Endodermal cell (in vitro differentiated cells): ENCODE measurements around the gene MUCL3. TPM values are rescaled to one million over a fixed set of nuclear protein-coding genes. Genes with fewer than 3 reads are reported as not detected.

ENCODE experiments used
- DNase-seq: peaks from one replicate; pipeline ENCODE4 v3.0.0-alpha.2; 2017
- H3K27ac ChIP-seq: 2 replicates; pipeline ENCODE4 v1.5.1; 2013; ENCODE audit warnings: mild to moderate bottlenecking, low read depth, low read length, moderate library complexity
- H3K27me3 ChIP-seq: 2 replicates; pipeline ENCODE4 v1.6.1; 2013; ENCODE audit warnings: mild to moderate bottlenecking, low read length, moderate library complexity; ENCODE audit not compliant: insufficient read depth, control insufficient read depth, poor library complexity, severe bottlenecking
- H3K36me3 ChIP-seq: 2 replicates; pipeline ENCODE4 v1.7.0; 2013; ENCODE audit warnings: mild to moderate bottlenecking, low read length, moderate library complexity; ENCODE audit not compliant: control insufficient read depth, insufficient read depth
- H3K4me1 ChIP-seq: one replicate; pipeline ENCODE4 v1.7.0; 2013; ENCODE audit warnings: low read length; ENCODE audit not compliant: control insufficient read depth, insufficient read depth
- H3K4me3 ChIP-seq: 2 replicates; pipeline ENCODE4 v1.5.1; 2013; ENCODE audit warnings: mild to moderate bottlenecking, low read length, moderate library complexity
- H3K9ac ChIP-seq: 2 replicates; pipeline ENCODE4 v1.6.1; 2013; ENCODE audit warnings: mild to moderate bottlenecking, low read length, moderate library complexity; ENCODE audit not compliant: poor library complexity, severe bottlenecking; ENCODE audit errors: extremely low read depth
- H3K9me3 ChIP-seq: 2 replicates; pipeline ENCODE4 v1.6.1; 2013; ENCODE audit warnings: mild to moderate bottlenecking, low read length, moderate library complexity; ENCODE audit not compliant: control insufficient read depth
- H3K27ac Mint-ChIP-seq: 2 replicates; pipeline ENCODE4 v1.8.0; 2020; ENCODE audit warnings: mixed read lengths
- H3K27me3 Mint-ChIP-seq: 2 replicates; pipeline ENCODE4 v1.8.0; 2021; ENCODE audit warnings: mild to moderate bottlenecking, mixed read lengths; ENCODE audit not compliant: insufficient read depth
- H3K36me3 Mint-ChIP-seq: 2 replicates; pipeline ENCODE4 v1.8.0; 2020; ENCODE audit warnings: low read depth, mixed read lengths
- H3K4me1 Mint-ChIP-seq: 2 replicates; pipeline ENCODE4 v1.8.0; 2020; ENCODE audit warnings: mixed read lengths
- H3K4me3 Mint-ChIP-seq: 2 replicates; pipeline ENCODE4 v1.8.0; 2020; ENCODE audit warnings: mild to moderate bottlenecking, moderate library complexity, mixed read lengths
- H3K9me3 Mint-ChIP-seq: 2 replicates; pipeline ENCODE4 v1.8.0; 2020; ENCODE audit warnings: mild to moderate bottlenecking, mixed read lengths
- WGBS, 2 experiments: methylation state at CpG; one replicate each; pipeline versions ENCODE4 v1.1.5 to v1.1.7; 2013; ENCODE audit warnings: missing lambda C conversion rate in 2 of 2, mixed read lengths in 1 of 2; ENCODE audit not compliant: insufficient coverage in 1 of 2, insufficient read length in 1 of 2; 5-methylcytosine and 5-hydroxymethylcytosine counted together
- total RNA-seq, 2 donors: library from RNA; stranded (reverse); fragmentation: NEBNext Ultra II Directional in 1 of 2; extraction: Animal tissue kit (Norgen Biotek cat#: 25700) in 1 of 2; gene quantifications; 2 replicates in 1 of 2; 3 replicates in 1 of 2; pipeline ENCODE4 v1.2.1, GENCODE V29; 2021
- TF ChIP-seq, protein P1 (sequence below): fragments of 200-600 bp; sonication (generic); conservative IDR thresholded peaks from 2 replicates; pipeline ENCODE4 v1.5.0; 2021; ENCODE audit warnings: antibody characterized with exemption, mild to moderate bottlenecking

The MUCL3 gene
- total RNA-seq, 2 donors from 2014 or later, result 0.18 TPM

DNA sequence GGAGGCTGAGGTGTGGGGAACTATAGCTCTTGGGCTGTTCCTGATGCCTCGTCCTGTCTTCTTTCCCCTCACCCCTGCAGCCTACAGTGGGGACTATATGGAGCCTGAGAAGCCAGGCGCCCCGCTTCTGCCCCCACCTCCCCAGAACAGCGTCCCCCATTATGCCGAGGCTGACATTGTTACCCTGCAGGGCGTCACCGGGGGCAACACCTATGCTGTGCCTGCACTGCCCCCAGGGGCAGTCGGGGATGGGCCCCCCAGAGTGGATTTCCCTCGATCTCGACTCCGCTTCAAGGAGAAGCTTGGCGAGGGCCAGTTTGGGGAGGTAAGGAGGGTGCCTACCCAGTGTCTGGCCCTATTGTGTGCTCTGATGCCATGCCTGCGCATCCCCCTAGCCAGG, 44.2 kb upstream of the MUCL3 start:
- no peaks in the 10 kb centered on the region for H3K27me3 Mint-ChIP-seq
- Histone ChIP-seq H3K4me3 (no peak overlapping the region), H3K9ac (no peak overlapping the region), H3K27ac (no peak overlapping the region), H3K36me3 (peaks cover 37% of the 10 kb centered on the region), H3K9me3 (no peaks in the 10 kb centered on the region), H3K4me1 (no peaks in the 10 kb centered on the region), H3K27me3 (no peaks in the 10 kb centered on the region)
- no peak for DNase-seq
- peaks cover 56% of the 10 kb centered on the region for H3K36me3 Mint-ChIP-seq
- 82 to 90% methylated on average over 3 to 13 of the region's 13 CpGs for WGBS, 2 experiments
- TF ChIP-seq, protein P1, sequence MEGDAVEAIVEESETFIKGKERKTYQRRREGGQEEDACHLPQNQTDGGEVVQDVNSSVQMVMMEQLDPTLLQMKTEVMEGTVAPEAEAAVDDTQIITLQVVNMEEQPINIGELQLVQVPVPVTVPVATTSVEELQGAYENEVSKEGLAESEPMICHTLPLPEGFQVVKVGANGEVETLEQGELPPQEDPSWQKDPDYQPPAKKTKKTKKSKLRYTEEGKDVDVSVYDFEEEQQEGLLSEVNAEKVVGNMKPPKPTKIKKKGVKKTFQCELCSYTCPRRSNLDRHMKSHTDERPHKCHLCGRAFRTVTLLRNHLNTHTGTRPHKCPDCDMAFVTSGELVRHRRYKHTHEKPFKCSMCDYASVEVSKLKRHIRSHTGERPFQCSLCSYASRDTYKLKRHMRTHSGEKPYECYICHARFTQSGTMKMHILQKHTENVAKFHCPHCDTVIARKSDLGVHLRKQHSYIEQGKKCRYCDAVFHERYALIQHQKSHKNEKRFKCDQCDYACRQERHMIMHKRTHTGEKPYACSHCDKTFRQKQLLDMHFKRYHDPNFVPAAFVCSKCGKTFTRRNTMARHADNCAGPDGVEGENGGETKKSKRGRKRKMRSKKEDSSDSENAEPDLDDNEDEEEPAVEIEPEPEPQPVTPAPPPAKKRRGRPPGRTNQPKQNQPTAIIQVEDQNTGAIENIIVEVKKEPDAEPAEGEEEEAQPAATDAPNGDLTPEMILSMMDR, result no peak
- peaks cover 3% of the 10 kb centered on the region for H3K4me1 Mint-ChIP-seq
- no peaks in the 10 kb centered on the region for H3K9me3 Mint-ChIP-seq
- no peak overlapping the region for H3K4me3 Mint-ChIP-seq
- H3K27ac Mint-ChIP-seq, result no peak overlapping the region

DNA sequence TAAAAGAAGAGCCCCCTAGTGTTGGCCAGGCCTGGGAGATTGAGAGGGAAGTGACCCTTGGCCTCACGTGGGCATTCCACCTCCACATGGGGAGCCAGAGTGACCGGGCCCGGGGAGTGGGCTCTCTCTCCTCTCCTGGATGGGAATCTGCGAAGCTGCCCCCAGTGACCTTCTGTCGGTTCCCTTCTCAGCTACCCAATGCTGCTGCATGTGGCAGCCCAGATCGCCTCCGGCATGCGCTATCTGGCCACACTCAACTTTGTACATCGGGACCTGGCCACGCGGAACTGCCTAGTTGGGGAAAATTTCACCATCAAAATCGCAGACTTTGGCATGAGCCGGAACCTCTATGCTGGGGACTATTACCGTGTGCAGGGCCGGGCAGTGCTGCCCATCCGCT, 42.9 kb upstream of the MUCL3 start:
- H3K27me3 Mint-ChIP-seq, result no peaks in the 10 kb centered on the region
- H3K36me3 Mint-ChIP-seq, result peaks cover 48% of the 10 kb centered on the region
- peaks cover 30% of the 10 kb centered on the region for H3K36me3 ChIP-seq
- TF ChIP-seq, protein P1, result peak; percentile 27
- H3K27ac ChIP-seq, result no peak overlapping the region
- no peak for DNase-seq
- H3K9me3 ChIP-seq, result no peaks in the 10 kb centered on the region
- no peak overlapping the region for H3K9ac ChIP-seq
- no peak overlapping the region for H3K4me3 Mint-ChIP-seq
- H3K27me3 ChIP-seq, result no peaks in the 10 kb centered on the region
- no peak overlapping the region for H3K4me3 ChIP-seq
- WGBS, 2 experiments, result 91 to 100% methylated on average over 4 to 16 of the region's 16 CpGs
- no peak overlapping the region for H3K27ac Mint-ChIP-seq
- H3K4me1 Mint-ChIP-seq, result no peaks in the 10 kb centered on the region
- no peaks in the 10 kb centered on the region for H3K4me1 ChIP-seq
- H3K9me3 Mint-ChIP-seq, result no peaks in the 10 kb centered on the region

DNA sequence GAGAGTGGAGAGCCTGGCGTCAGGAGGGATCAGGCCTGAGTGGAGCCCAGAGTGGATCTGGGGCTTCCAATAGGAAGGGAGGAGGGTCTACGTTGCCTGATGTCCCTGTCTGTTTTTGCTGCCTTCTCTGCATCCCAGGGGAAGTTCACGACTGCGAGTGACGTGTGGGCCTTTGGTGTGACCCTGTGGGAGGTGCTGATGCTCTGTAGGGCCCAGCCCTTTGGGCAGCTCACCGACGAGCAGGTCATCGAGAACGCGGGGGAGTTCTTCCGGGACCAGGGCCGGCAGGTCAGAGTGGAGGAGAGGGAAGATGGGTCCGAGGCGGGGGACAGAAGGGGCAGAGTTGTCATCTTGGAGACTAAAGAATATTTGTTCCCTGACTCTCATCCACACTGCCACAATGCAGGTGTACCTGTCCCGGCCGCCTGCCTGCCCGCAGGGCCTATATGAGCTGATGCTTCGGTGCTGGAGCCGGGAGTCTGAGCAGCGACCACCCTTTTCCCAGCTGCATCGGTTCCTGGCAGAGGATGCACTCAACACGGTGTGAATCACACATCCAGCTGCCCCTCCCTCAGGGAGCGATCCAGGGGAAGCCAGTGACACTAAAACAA, 41.9 kb upstream of the MUCL3 start:
- H3K36me3 Mint-ChIP-seq, result peaks cover 47% of the 10 kb centered on the region
- TF ChIP-seq, protein P1, result no peak
- no peak overlapping the region for H3K27ac Mint-ChIP-seq
- H3K27me3 Mint-ChIP-seq, result no peaks in the 10 kb centered on the region
- Histone ChIP-seq H3K9ac (no peak overlapping the region), H3K9me3 (no peaks in the 10 kb centered on the region), H3K4me1 (no peaks in the 10 kb centered on the region), H3K36me3 (peaks cover 26% of the 10 kb centered on the region), H3K4me3 (no peak overlapping the region), H3K27ac (no peak overlapping the region), H3K27me3 (no peaks in the 10 kb centered on the region)
- no peaks in the 10 kb centered on the region for H3K4me1 Mint-ChIP-seq
- 86 to 89% methylated on average over 9 to 23 of the region's 23 CpGs for WGBS, 2 experiments
- no peak overlapping the region for H3K4me3 Mint-ChIP-seq
- no peaks in the 10 kb centered on the region for H3K9me3 Mint-ChIP-seq
- no peak for DNase-seq
